Measurements from ENCODE around the gene VPS37B.

- TF ChIP-seq CTCF (IDR thresholded peaks at IDR 0.05): no peak
- no peak for TF ChIP-seq POLR2A (IDR thresholded peaks at IDR 0.05)
- no peak for TF ChIP-seq EP300 (IDR thresholded peaks at IDR 0.05)
Measured at GRCh38 chr12:122841544-122842321, 54.2 kb downstream of the VPS37B start.

Measured in stomach (tissue), 4 donors.